ENCODE results near the gene MSANTD3.
"Not testable (repeated sequence)": the region's sequence is repeated elsewhere in the genome, so short reads cannot be mapped to it uniquely, and the experiment has no call there.

MSANTD3 gene

DNA sequence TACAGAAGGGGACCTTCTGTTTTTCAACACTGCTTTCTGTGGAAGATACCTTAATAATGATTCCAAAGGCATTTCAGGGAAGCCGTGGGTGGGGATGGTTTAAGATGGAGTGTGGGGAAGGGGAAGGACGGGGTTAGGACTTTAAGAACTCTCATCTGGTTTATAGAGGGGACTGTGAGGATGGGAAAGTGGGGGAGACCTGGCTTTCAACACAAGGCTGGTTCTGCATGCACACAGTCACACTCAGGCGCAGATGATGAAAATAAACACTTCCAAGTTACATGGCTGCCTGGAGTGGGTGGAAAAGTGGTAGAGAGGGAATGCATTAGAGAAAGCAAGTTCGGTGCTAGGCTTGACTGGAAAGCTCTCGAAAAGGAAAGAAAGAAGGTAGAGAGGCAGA is 4.9 kb downstream of the MSANTD3 start:
- H3K27me3 ChIP-seq (replicated peaks; ENCODE audit: control insufficient read depth, insufficient read depth, low read length): no peaks in the 10 kb centered on the region
- H3K36me3 ChIP-seq (ENCODE audit: control insufficient read depth, insufficient read depth, low read length): no peaks in the 10 kb centered on the region; the same call in 1 of the 2 replicates
- DNase-seq (ENCODE audit: extremely low read depth, insufficient read length): no peak
- no peak for TF ChIP-seq CTCF (IDR thresholded peaks at IDR 0.05; ENCODE audit: insufficient read depth, low read length, poor library complexity, severe bottlenecking)
- H3K4me3 ChIP-seq (replicated peaks; ENCODE audit: low read depth, low read length): no peak overlapping the region

GRCh38 chr9:100432736-100433135 is 5.8 kb downstream of the MSANTD3 start:
- no peaks in the 10 kb centered on the region; the same call in 1 of the 2 replicates for H3K36me3 ChIP-seq (ENCODE audit: control insufficient read depth, insufficient read depth, low read length)
- no peak for TF ChIP-seq CTCF (IDR thresholded peaks at IDR 0.05; ENCODE audit: insufficient read depth, low read length, poor library complexity, severe bottlenecking)
- DNase-seq (ENCODE audit: extremely low read depth, insufficient read length): no peak
- no peak overlapping the region for H3K4me3 ChIP-seq (replicated peaks; ENCODE audit: low read depth, low read length)
- no peaks in the 10 kb centered on the region for H3K27me3 ChIP-seq (replicated peaks; ENCODE audit: control insufficient read depth, insufficient read depth, low read length)

GRCh38 chr9:100436571-100436970 is 9.6 kb downstream of the MSANTD3 start:
- TF ChIP-seq CTCF (IDR thresholded peaks at IDR 0.05; ENCODE audit: insufficient read depth, low read length, poor library complexity, severe bottlenecking): no peak
- H3K4me3 ChIP-seq (replicated peaks; ENCODE audit: low read depth, low read length): no peak overlapping the region
- H3K36me3 ChIP-seq (ENCODE audit: control insufficient read depth, insufficient read depth, low read length): no peaks in the 10 kb centered on the region; the same call in 1 of the 2 replicates
- no peak for DNase-seq (ENCODE audit: extremely low read depth, insufficient read length)
- no peaks in the 10 kb centered on the region for H3K27me3 ChIP-seq (replicated peaks; ENCODE audit: control insufficient read depth, insufficient read depth, low read length)

DNA sequence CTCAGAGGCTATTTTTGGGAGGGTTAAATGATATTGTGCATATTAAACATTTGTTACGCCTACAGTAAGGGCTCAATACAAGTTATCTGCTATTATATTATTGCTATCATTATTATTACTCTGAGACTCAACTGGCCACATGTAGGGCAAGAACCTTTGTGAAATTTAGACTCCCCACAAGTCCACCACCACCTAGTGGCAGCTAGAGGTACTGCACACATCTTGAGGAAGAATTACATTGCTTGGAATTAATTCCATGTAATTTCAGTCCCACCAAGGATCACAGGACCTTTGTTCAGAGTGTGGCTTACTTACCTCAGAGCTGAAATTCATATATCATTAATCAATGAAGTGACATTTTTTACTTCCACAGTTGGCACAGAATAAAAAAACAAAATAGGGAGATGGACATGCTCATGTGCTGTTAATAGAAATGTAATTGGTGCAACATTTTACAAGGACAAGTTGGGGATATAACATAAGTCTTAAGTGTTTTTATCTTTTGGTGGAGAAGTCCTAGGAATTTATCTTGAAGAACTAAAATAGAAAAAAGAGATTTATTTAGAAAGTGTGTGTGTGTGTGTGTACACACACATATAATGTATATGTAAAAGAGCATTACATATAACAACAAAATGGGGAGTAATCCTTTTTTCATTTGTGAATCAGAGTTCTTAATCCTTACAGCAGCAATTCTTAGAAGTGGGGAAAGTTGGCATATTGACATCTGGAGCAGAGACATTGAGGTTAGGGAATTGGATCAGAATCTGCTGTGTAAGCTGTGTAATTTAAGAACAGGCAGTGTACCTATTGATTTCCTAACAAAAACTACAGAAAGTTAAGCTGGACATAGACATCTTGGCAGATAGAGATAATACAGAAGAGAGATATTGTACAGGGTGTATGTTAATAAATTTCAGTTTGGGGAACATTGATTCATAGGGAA is 11.2 kb downstream of the MSANTD3 start:
- no peak overlapping the region for H3K4me3 ChIP-seq (replicated peaks; ENCODE audit: low read depth, low read length)
- DNase-seq (ENCODE audit: extremely low read depth, insufficient read length): peak; percentile 9
- TF ChIP-seq CTCF (IDR thresholded peaks at IDR 0.05; ENCODE audit: insufficient read depth, low read length, poor library complexity, severe bottlenecking): peak; percentile 91
- H3K27me3 ChIP-seq (replicated peaks; ENCODE audit: control insufficient read depth, insufficient read depth, low read length): no peaks in the 10 kb centered on the region
- no peaks in the 10 kb centered on the region for H3K36me3 ChIP-seq (ENCODE audit: control insufficient read depth, insufficient read depth, low read length)

DNA sequence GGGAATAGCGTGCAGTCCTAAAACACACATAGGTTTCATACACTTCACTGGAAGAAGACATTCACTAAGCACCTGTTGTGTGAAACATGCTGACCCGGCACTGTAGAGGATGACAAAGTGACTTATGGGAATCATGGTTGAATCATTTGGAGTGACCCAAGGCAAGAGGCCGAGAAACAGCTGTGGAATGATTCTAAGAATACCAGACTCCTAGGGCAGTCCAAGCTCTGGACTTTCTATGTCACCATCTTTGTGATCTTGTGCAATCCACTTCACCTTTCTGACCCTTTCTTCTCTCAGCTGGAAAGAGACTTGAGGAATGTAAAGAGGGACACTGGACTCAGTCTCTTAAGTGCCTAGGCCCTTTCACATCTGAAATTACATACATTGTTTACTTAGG is 13.1 kb downstream of the MSANTD3 start:
- TF ChIP-seq CTCF (IDR thresholded peaks at IDR 0.05; ENCODE audit: insufficient read depth, low read length, poor library complexity, severe bottlenecking): no peak
- no peaks in the 10 kb centered on the region; the same call in 1 of the 2 replicates for H3K36me3 ChIP-seq (ENCODE audit: control insufficient read depth, insufficient read depth, low read length)
- H3K4me3 ChIP-seq (replicated peaks; ENCODE audit: low read depth, low read length): no peak overlapping the region
- DNase-seq (ENCODE audit: extremely low read depth, insufficient read length): no peak
- H3K27me3 ChIP-seq (replicated peaks; ENCODE audit: control insufficient read depth, insufficient read depth, low read length): no peaks in the 10 kb centered on the region

DNA sequence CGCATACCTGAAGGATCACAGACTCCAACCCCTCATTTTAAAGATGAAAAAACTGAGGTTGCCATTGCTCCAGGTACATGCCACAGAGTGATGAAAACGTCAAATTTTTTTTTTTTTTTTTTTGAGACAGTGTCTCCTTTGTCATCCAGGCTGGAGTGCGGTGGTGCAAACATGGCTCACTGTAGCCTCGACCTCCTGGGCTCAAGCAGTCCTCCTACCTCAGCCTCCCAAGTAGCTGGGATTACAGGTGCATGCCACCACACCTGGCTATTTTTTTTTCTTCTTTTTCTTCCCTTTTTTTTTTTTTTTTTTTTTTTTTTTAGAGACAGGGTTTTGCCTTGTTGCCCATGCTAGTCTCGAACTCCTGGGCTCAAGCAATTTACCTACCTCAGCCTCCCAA is 13.5 kb downstream of the MSANTD3 start:
- not testable (repeated sequence) for DNase-seq (ENCODE audit: extremely low read depth, insufficient read length); H3K4me3 ChIP-seq (replicated peaks; ENCODE audit: low read depth, low read length); H3K27me3 ChIP-seq (replicated peaks; ENCODE audit: control insufficient read depth, insufficient read depth, low read length); H3K36me3 ChIP-seq (ENCODE audit: control insufficient read depth, insufficient read depth, low read length)
